ENCODE data around the gene PCLO. TPM values are rescaled to one million over a fixed set of nuclear protein-coding genes. Genes with fewer than 3 reads are reported as not detected.
A peak's percentile ranks its signal among the peaks of the same experiment; 100 is the strongest.
"Not testable (repeated sequence)": the region's sequence is repeated elsewhere in the genome, so short reads cannot be mapped to it uniquely, and the experiment has no call there.

Gene PCLO
- total and polyA plus RNA-seq, 9 of the 15 experiments (the other 6 are each of a cell fraction or from before 2014, with no cell fraction given) = under 0.01 to 0.01 TPM; not detected in 7

DNA sequence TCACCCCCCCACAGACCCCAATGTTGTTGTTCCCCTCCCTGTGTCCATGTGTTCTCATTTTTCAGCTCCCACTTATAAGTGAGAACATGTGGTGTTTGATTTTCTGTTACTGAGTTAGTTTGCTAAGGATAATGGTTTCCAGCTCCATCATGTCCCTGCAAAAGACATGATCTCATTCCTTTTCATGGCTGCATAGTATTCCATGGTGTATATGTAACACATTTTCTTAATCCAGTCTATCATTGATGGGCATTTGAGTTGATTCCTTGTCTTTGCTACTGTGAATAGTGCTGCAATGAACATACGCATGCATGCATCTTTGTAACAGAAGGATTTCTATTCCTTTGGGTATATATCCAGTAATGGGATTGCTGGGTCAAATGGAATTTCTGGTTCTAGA, 82.8 kb downstream of the PCLO start:
- peak; percentile 73 for TF ChIP-seq ZNF146 (CRISPR knock-in tag; IDR thresholded peaks at IDR 0.05; ENCODE audit: unreplicated experiment)
- H3K9ac ChIP-seq (ENCODE audit: insufficient read depth in 1 of 2, low read depth in 2 of 2, low read length in 2 of 2); in situ Hi-C loops (cut with MboI); H2AFZ ChIP-seq (ENCODE audit: low read depth, low read length); H3K27ac ChIP-seq (ENCODE audit: extremely low read depth, low read depth, low read length); H3K36me3 ChIP-seq (ENCODE audit: control insufficient read depth, insufficient read depth, low read length); BruUV-seq (replicated peaks); H3K27me3 ChIP-seq (ENCODE audit: control insufficient read depth in 2 of 2, insufficient read depth in 2 of 2, low read length in 2 of 2); H3K79me2 ChIP-seq (ENCODE audit: control insufficient read depth, insufficient read depth, low read length); FAIRE-seq; H4K20me1 ChIP-seq (replicated peaks; ENCODE audit: control insufficient read depth, insufficient read depth, low read length); DNase-seq (ENCODE audit: extremely low read depth in 1 of 4, low spot score in 3 of 4); intact Hi-C loops (cut with micrococcal nuclease); ATAC-seq; H3K4me1 ChIP-seq (replicated peaks in 1 of 2; ENCODE audit: control insufficient read depth in 2 of 2, insufficient read depth in 2 of 2, low read length in 2 of 2); H3K9me3 ChIP-seq (replicated peaks; ENCODE audit: control insufficient read depth, insufficient read depth, low read depth, low read length); CTCF ChIA-PET (ENCODE audit: low intra/inter-chr PET ratio); POLR2A ChIA-PET; H3K4me2 ChIP-seq (ENCODE audit: insufficient read depth, low read length); H3K9me1 ChIP-seq (ENCODE audit: control insufficient read depth, insufficient read depth, low read length); H3K4me3 ChIP-seq: not testable (repeated sequence)
- 8% methylated on average over 1 of the region's 1 CpG for WGBS (ENCODE audit: insufficient coverage, low coverage, missing lambda C conversion rate)

GRCh38 chr7:83077328-83077727, 85.4 kb downstream of the PCLO start:
- no peaks in the 10 kb centered on the region for H3K4me1 ChIP-seq (replicated peaks in 1 of 2; ENCODE audit: control insufficient read depth in 2 of 2, insufficient read depth in 2 of 2, low read length in 2 of 2)
- BruUV-seq (replicated peaks) = no TSS peak
- H3K9me3 ChIP-seq (replicated peaks; ENCODE audit: control insufficient read depth, insufficient read depth, low read depth, low read length) = peaks cover 3% of the 10 kb centered on the region
- no peaks in the 10 kb centered on the region for H3K79me2 ChIP-seq (ENCODE audit: control insufficient read depth, insufficient read depth, low read length)
- DNase-seq (ENCODE audit: extremely low read depth in 1 of 4, low spot score in 3 of 4) (no peak), FAIRE-seq (no peak), ATAC-seq (no peak)
- 0% methylated on average over 2 of the region's 2 CpGs for WGBS (ENCODE audit: insufficient coverage, low coverage, missing lambda C conversion rate)
- ChIA-PET POLR2A (no interaction called here), CTCF (ENCODE audit: low intra/inter-chr PET ratio) (no interaction called here)
- no peaks in the 10 kb centered on the region for H3K9me1 ChIP-seq (ENCODE audit: control insufficient read depth, insufficient read depth, low read length)
- H4K20me1 ChIP-seq (replicated peaks; ENCODE audit: control insufficient read depth, insufficient read depth, low read length) = no peaks in the 10 kb centered on the region
- H3K4me2 ChIP-seq (ENCODE audit: insufficient read depth, low read length) = no peak overlapping the region
- no peaks in the 10 kb centered on the region for H3K27me3 ChIP-seq (ENCODE audit: control insufficient read depth in 2 of 2, insufficient read depth in 2 of 2, low read length in 2 of 2)
- intact Hi-C loops (cut with micrococcal nuclease) = no loop called here
- no peak overlapping the region for H3K9ac ChIP-seq (ENCODE audit: insufficient read depth in 1 of 2, low read depth in 2 of 2, low read length in 2 of 2)
- H3K4me3 ChIP-seq = no peak overlapping the region
- H3K27ac ChIP-seq (ENCODE audit: extremely low read depth, low read depth, low read length) = no peak overlapping the region
- no peaks in the 10 kb centered on the region for H3K36me3 ChIP-seq (ENCODE audit: control insufficient read depth, insufficient read depth, low read length)
- in situ Hi-C loops (cut with MboI) = no loop called here
- no peak overlapping the region for H2AFZ ChIP-seq (ENCODE audit: low read depth, low read length)
- TF ChIP-seq TEAD4 (IDR thresholded peaks at IDR 0.05; ENCODE audit: low read length) = no peak
- no peak for TF ChIP-seq TEAD4 (CRISPR knock-in tag; IDR thresholded peaks at IDR 0.05; ENCODE audit: borderline replicate concordance)
- TF ChIP-seq BHLHE40 (IDR thresholded peaks at IDR 0.05; ENCODE audit: low read length) = no peak
- no peak for TF ChIP-seq CBFA2T2 (conservative IDR thresholded peaks at IDR 0.05)
- TF ChIP-seq, protein P1, sequence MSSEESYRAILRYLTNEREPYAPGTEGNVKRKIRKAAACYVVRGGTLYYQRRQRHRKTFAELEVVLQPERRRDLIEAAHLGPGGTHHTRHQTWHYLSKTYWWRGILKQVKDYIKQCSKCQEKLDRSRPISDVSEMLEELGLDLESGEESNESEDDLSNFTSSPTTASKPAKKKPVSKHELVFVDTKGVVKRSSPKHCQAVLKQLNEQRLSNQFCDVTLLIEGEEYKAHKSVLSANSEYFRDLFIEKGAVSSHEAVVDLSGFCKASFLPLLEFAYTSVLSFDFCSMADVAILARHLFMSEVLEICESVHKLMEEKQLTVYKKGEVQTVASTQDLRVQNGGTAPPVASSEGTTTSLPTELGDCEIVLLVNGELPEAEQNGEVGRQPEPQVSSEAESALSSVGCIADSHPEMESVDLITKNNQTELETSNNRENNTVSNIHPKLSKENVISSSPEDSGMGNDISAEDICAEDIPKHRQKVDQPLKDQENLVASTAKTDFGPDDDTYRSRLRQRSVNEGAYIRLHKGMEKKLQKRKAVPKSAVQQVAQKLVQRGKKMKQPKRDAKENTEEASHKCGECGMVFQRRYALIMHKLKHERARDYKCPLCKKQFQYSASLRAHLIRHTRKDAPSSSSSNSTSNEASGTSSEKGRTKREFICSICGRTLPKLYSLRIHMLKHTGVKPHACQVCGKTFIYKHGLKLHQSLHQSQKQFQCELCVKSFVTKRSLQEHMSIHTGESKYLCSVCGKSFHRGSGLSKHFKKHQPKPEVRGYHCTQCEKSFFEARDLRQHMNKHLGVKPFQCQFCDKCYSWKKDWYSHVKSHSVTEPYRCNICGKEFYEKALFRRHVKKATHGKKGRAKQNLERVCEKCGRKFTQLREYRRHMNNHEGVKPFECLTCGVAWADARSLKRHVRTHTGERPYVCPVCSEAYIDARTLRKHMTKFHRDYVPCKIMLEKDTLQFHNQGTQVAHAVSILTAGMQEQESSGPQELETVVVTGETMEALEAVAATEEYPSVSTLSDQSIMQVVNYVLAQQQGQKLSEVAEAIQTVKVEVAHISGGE (CRISPR knock-in tag; IDR thresholded peaks at IDR 0.05) = no peak
